HEK293 (cell line): Measurements from ENCODE around the gene RAP2B.
A peak's percentile ranks its signal among the peaks of the same experiment; 100 is the strongest.

Source experiments
- CTCF ChIA-PET: fragments of 350-600 bp; formaldehyde crosslinking; extraction: SDS; loops from one replicate; lab custom pipeline; 2021; ENCODE audit warnings: antibody characterized with exemption; lab: Yijun Ruan, JAX
- POLR2A ChIA-PET: fragments of 300-600 bp; formaldehyde crosslinking; extraction: SDS; loops from one replicate; lab custom pipeline; 2020; ENCODE audit warnings: antibody characterized with exemption, inconsistent platforms; lab: Yijun Ruan, JAX
- H3K27ac ChIP-seq: fragments of 200-500 bp; sonication (Bioruptor generic); 2 replicates; pipeline ENCODE4 v1.5.1; 2014; ENCODE audit warnings: low read depth, low read length, control low read depth, inconsistent platforms; ENCODE audit errors: extremely low read depth
- H3K36me3 ChIP-seq, 2 experiments: fragments of 200-500 bp in 1 of 2; sonication (Bioruptor generic) in 1 of 2; 1 replicate in 1 of 2; 2 replicates in 1 of 2; pipeline ENCODE4 v1.5.1; 2014 to 2017; ENCODE audit warnings: inconsistent platforms in 2 of 2, low read length in 2 of 2; ENCODE audit not compliant: control insufficient read depth in 2 of 2, insufficient read depth in 1 of 2
- H3K4me1 ChIP-seq: fragments of 200-500 bp; sonication (Bioruptor generic); 2 replicates; pipeline ENCODE4 v1.5.1; 2014; ENCODE audit warnings: mild to moderate bottlenecking, low read length, inconsistent platforms; ENCODE audit not compliant: control insufficient read depth, insufficient read depth
- H3K4me3 ChIP-seq: 2 replicates; pipeline ENCODE4 v1.5.1; 2011; ENCODE audit warnings: low read depth, mild to moderate bottlenecking, control low read depth, low read length, moderate library complexity
- H3K9me3 ChIP-seq: fragments of 200-500 bp; sonication (Bioruptor generic); 2 replicates; pipeline ENCODE4 v1.5.1; 2014; ENCODE audit warnings: low read depth, low read length, inconsistent platforms; ENCODE audit not compliant: control insufficient read depth, insufficient read depth
- BCL6B ChIP-seq: fragments of 450-650 bp; formaldehyde crosslinking; IDR thresholded peaks from 2 replicates; pipeline ENCODE4 v1.5.1; 2017; ENCODE audit warnings: missing biosample characterization, missing genetic modification characterization
- EGR2 ChIP-seq: fragments of 450-650 bp; formaldehyde crosslinking; IDR thresholded peaks from 2 replicates; pipeline ENCODE4 v1.5.1; 2016; ENCODE audit warnings: low read depth, missing biosample characterization, missing genetic modification characterization
- FEZF1 ChIP-seq: fragments of 450-650 bp; formaldehyde crosslinking; IDR thresholded peaks from 2 replicates; pipeline ENCODE4 v1.5.1; 2016; ENCODE audit warnings: missing biosample characterization, missing genetic modification characterization
- GLI2 ChIP-seq: fragments of 450-650 bp; formaldehyde crosslinking; IDR thresholded peaks from 2 replicates; pipeline ENCODE4; 2017; ENCODE audit warnings: missing biosample characterization, missing genetic modification characterization, low read depth, borderline replicate concordance
- GLI4 ChIP-seq: fragments of 450-650 bp; formaldehyde crosslinking; IDR thresholded peaks from 2 replicates; pipeline ENCODE4 v1.5.1; 2016; ENCODE audit warnings: missing biosample characterization, missing genetic modification characterization
- GLIS1 ChIP-seq: fragments of 450-650 bp; formaldehyde crosslinking; IDR thresholded peaks from 2 replicates; pipeline ENCODE4 v1.5.1; 2016; ENCODE audit warnings: missing biosample characterization, missing genetic modification characterization
- HOXD13 ChIP-seq: sonication (generic); formaldehyde crosslinking; IDR thresholded peaks from 2 replicates; pipeline ENCODE4 v1.8.0; 2022; ENCODE audit warnings: missing genetic modification reagents, borderline replicate concordance
- MEIS1 ChIP-seq: sonication (generic); formaldehyde crosslinking; IDR thresholded peaks from 2 replicates; pipeline ENCODE4 v1.8.1; 2022; ENCODE audit warnings: missing genetic modification reagents, mild to moderate bottlenecking, borderline replicate concordance
- PBX3 ChIP-seq: sonication (generic); formaldehyde crosslinking; IDR thresholded peaks from 2 replicates; pipeline ENCODE4 v1.8.1; 2022; ENCODE audit warnings: mild to moderate bottlenecking, moderate library complexity, missing genetic modification reagents
- PRDM1 ChIP-seq: fragments of 450-650 bp; formaldehyde crosslinking; IDR thresholded peaks from 2 replicates; pipeline ENCODE4; 2016; ENCODE audit warnings: missing biosample characterization, missing genetic modification characterization
- REPIN1 ChIP-seq: fragments of 450-650 bp; formaldehyde crosslinking; IDR thresholded peaks from 2 replicates; pipeline ENCODE4 v1.5.1; 2017; ENCODE audit warnings: missing biosample characterization, missing genetic modification characterization, low read depth
- REST ChIP-seq: fragments of 450-650 bp; formaldehyde crosslinking; IDR thresholded peaks from 2 replicates; pipeline ENCODE4 v1.5.1; 2016; ENCODE audit warnings: missing biosample characterization, missing genetic modification characterization
- ZFHX2 ChIP-seq: fragments of 450-650 bp; formaldehyde crosslinking; conservative IDR thresholded peaks from 2 replicates; pipeline ENCODE4 v1.5.1; 2016; ENCODE audit warnings: missing biosample characterization, missing genetic modification characterization
- ZNF112 ChIP-seq: fragments of 450-650 bp; formaldehyde crosslinking; IDR thresholded peaks from 2 replicates; pipeline ENCODE4 v1.5.0; 2017; ENCODE audit warnings: missing biosample characterization, missing genetic modification characterization
- ZNF146 ChIP-seq: fragments of 450-650 bp; formaldehyde crosslinking; IDR thresholded peaks from 2 replicates; pipeline ENCODE4 v1.5.1; 2016; ENCODE audit warnings: missing biosample characterization, missing genetic modification characterization
- ZNF19 ChIP-seq: fragments of 450-650 bp; formaldehyde crosslinking; IDR thresholded peaks from 2 replicates; pipeline ENCODE4; 2016; ENCODE audit warnings: missing biosample characterization, missing genetic modification characterization, low read depth
- ZNF24 ChIP-seq: fragments of 450-650 bp; formaldehyde crosslinking; IDR thresholded peaks from 2 replicates; pipeline ENCODE4 v1.5.1; 2016; ENCODE audit warnings: missing biosample characterization, missing genetic modification characterization
- ZNF341 ChIP-seq: fragments of 450-650 bp; formaldehyde crosslinking; IDR thresholded peaks from 2 replicates; pipeline ENCODE4; 2016; ENCODE audit warnings: low read depth, missing biosample characterization, missing genetic modification characterization
- ZNF362 ChIP-seq: fragments of 450-650 bp; formaldehyde crosslinking; IDR thresholded peaks from 2 replicates; pipeline ENCODE4 v1.5.1; 2016; ENCODE audit warnings: missing biosample characterization, missing genetic modification characterization
- ZNF37A ChIP-seq: fragments of 450-650 bp; IDR thresholded peaks from 2 replicates; pipeline ENCODE4 v1.5.1; 2018; ENCODE audit warnings: missing biosample characterization, missing genetic modification characterization
- ZNF558 ChIP-seq: fragments of 450-650 bp; formaldehyde crosslinking; IDR thresholded peaks from 2 replicates; pipeline ENCODE4 v1.5.1; 2016; ENCODE audit warnings: missing biosample characterization, missing genetic modification characterization
- ZNF623 ChIP-seq: fragments of 450-650 bp; formaldehyde crosslinking; IDR thresholded peaks from 2 replicates; pipeline ENCODE4 v1.5.1; 2016; ENCODE audit warnings: missing biosample characterization, missing genetic modification characterization
- ZNF639 ChIP-seq: fragments of 450-650 bp; formaldehyde crosslinking; IDR thresholded peaks from 2 replicates; pipeline ENCODE4 v1.5.1; 2016; ENCODE audit warnings: missing biosample characterization, missing genetic modification characterization
- TF ChIP-seq, protein P1 (sequence below): fragments of 450-650 bp; formaldehyde crosslinking; IDR thresholded peaks from 2 replicates; pipeline ENCODE4 v1.5.1; 2016; ENCODE audit warnings: missing biosample characterization, missing genetic modification characterization
- TF ChIP-seq, protein P2 (sequence below): fragments of 450-650 bp; formaldehyde crosslinking; IDR thresholded peaks from 2 replicates; pipeline ENCODE4 v1.5.1; 2016; ENCODE audit warnings: missing biosample characterization, missing genetic modification characterization
- TF ChIP-seq, protein P3 (sequence below): fragments of 450-650 bp; formaldehyde crosslinking; IDR thresholded peaks from 2 replicates; pipeline ENCODE4 v1.5.1; 2016; ENCODE audit warnings: missing biosample characterization, missing genetic modification characterization

Gene RAP2B

DNA sequence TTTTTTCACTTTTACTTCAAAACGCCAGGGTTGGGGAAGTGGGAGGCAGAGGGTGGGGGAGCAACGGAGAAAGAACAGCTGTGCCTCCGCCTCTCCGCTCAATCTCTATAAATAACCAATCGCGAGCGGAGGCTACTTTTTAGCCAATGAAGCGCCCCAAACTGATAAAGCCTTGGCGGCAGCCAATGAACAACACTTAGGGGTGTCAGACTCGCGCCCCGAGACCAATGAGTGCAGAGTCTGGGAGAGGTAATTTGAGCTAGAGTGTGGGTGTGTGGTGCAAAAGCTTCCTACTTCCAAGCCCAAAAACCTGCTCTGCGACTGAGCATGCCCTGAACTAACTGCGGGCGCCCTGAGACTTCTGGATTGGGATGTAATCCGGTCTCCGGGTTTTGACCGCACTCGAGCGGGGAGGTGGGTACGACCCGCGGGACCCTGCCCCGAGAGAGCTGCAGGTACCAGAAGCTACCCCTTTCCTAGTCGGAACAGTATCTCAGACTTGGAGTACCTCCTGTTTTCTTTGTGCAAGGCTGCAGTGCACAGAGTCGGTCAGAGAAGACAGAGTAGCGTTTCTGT lies 800 bp upstream of the RAP2B start:
- Histone ChIP-seq H3K4me3 (peak overlapping the region; percentile 64), H3K27ac (peak overlapping the region; percentile 82), H3K4me1 (no peaks in the 10 kb centered on the region), H3K9me3 (no peaks in the 10 kb centered on the region), H3K36me3 (no peaks in the 10 kb centered on the region)
- ChIA-PET POLR2A (interaction anchor here (0.6 to 2.3 kb wide), 20 partner anchors 12 to 763 kb away, joined by 3 to 16 read pairs (median 4); partner anchors contain the start of gene P2RY1), CTCF (interaction anchor here (0.8 to 1.0 kb wide), 4 partner anchors 73 to 799 kb away, joined by 3 to 4 read pairs (median 4); no protein-coding TSS in a partner anchor)
- no peak for TF ChIP-seq EGR2 (tag by site-specific recombination)
- peak; percentile 68 for TF ChIP-seq ZFHX2 (tag by site-specific recombination)
- no peak for TF ChIP-seq REST
- peak; percentile 98 for TF ChIP-seq ZNF341 (tag by site-specific recombination)
- TF ChIP-seq, protein P1, sequence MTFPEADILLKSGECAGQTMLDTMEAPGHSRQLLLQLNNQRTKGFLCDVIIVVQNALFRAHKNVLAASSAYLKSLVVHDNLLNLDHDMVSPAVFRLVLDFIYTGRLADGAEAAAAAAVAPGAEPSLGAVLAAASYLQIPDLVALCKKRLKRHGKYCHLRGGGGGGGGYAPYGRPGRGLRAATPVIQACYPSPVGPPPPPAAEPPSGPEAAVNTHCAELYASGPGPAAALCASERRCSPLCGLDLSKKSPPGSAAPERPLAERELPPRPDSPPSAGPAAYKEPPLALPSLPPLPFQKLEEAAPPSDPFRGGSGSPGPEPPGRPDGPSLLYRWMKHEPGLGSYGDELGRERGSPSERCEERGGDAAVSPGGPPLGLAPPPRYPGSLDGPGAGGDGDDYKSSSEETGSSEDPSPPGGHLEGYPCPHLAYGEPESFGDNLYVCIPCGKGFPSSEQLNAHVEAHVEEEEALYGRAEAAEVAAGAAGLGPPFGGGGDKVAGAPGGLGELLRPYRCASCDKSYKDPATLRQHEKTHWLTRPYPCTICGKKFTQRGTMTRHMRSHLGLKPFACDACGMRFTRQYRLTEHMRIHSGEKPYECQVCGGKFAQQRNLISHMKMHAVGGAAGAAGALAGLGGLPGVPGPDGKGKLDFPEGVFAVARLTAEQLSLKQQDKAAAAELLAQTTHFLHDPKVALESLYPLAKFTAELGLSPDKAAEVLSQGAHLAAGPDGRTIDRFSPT (tag by site-specific recombination): peak; percentile 63; the same call in 1 of the 2 replicates
- TF ChIP-seq, protein P2, sequence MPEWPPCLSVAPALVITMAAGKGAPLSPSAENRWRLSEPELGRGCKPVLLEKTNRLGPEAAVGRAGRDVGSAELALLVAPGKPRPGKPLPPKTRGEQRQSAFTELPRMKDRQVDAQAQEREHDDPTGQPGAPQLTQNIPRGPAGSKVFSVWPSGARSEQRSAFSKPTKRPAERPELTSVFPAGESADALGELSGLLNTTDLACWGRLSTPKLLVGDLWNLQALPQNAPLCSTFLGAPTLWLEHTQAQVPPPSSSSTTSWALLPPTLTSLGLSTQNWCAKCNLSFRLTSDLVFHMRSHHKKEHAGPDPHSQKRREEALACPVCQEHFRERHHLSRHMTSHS: no peak
- no peak for TF ChIP-seq PRDM1
- no peak for TF ChIP-seq REPIN1 (tag by site-specific recombination)
- TF ChIP-seq, protein P3, sequence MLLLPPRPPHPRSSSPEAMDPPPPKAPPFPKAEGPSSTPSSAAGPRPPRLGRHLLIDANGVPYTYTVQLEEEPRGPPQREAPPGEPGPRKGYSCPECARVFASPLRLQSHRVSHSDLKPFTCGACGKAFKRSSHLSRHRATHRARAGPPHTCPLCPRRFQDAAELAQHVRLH: no peak
- TF ChIP-seq GLIS1 (tag by site-specific recombination): no peak
- TF ChIP-seq ZNF558: no peak
- no peak for TF ChIP-seq ZNF112 (tag by site-specific recombination)
- no peak for TF ChIP-seq ZNF37A (tag by site-specific recombination)
- TF ChIP-seq GLI4 (tag by site-specific recombination): no peak
- TF ChIP-seq ZNF146 (tag by site-specific recombination): no peak
- no peak for TF ChIP-seq GLI2 (tag by site-specific recombination)
- TF ChIP-seq ZNF623 (tag by site-specific recombination): no peak
- peak; percentile 1; the same call in 1 of the 2 replicates for TF ChIP-seq FEZF1 (tag by site-specific recombination)
- TF ChIP-seq ZNF639: no peak
- TF ChIP-seq ZNF24 (tag by site-specific recombination): no peak
- no peak for TF ChIP-seq ZNF19 (tag by site-specific recombination)
- TF ChIP-seq MEIS1 (CRISPR knock-in tag): no peak
- TF ChIP-seq HOXD13 (CRISPR knock-in tag): no peak
- no peak for TF ChIP-seq BCL6B (tag by site-specific recombination)
- peak; percentile 3; the same call in 1 of the 2 replicates for TF ChIP-seq ZNF362 (tag by site-specific recombination)
- 0 out of 2 replicates have a peak, but pooled peaks have one; percentile 11 for TF ChIP-seq PBX3
